ENCODE measurements around the gene GALNT7.

- TF ChIP-seq POLR2A (IDR thresholded peaks at IDR 0.05; ENCODE audit: low read depth, low read length) (no peak), POLR2AphosphoS5 (IDR thresholded peaks at IDR 0.05; ENCODE audit: insufficient read depth, low read depth, low read length) (no peak), EZH2 (IDR thresholded peaks at IDR 0.05; ENCODE audit: borderline replicate concordance, low read depth, low read length, severe bottlenecking) (no peak), MYC (IDR thresholded peaks at IDR 0.05; ENCODE audit: low read depth, low read length) (no peak), MAX (IDR thresholded peaks at IDR 0.05; ENCODE audit: insufficient read depth, insufficient read length) (no peak), FOS (IDR thresholded peaks at IDR 0.05; ENCODE audit: borderline replicate concordance, insufficient read depth, low read length) (no peak)
- TF ChIP-seq, protein P1, sequence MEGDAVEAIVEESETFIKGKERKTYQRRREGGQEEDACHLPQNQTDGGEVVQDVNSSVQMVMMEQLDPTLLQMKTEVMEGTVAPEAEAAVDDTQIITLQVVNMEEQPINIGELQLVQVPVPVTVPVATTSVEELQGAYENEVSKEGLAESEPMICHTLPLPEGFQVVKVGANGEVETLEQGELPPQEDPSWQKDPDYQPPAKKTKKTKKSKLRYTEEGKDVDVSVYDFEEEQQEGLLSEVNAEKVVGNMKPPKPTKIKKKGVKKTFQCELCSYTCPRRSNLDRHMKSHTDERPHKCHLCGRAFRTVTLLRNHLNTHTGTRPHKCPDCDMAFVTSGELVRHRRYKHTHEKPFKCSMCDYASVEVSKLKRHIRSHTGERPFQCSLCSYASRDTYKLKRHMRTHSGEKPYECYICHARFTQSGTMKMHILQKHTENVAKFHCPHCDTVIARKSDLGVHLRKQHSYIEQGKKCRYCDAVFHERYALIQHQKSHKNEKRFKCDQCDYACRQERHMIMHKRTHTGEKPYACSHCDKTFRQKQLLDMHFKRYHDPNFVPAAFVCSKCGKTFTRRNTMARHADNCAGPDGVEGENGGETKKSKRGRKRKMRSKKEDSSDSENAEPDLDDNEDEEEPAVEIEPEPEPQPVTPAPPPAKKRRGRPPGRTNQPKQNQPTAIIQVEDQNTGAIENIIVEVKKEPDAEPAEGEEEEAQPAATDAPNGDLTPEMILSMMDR (IDR thresholded peaks at IDR 0.05; ENCODE audit: extremely low read depth in 1 of 2, insufficient read depth in 1 of 2, low read depth in 1 of 2, low read length in 2 of 2) = no peak
Observed at GRCh38 chr4:173187732-173188131, 19.1 kb downstream of the GALNT7 start.

Data from endothelial cell of umbilical vein (primary cell).